Subcutaneous abdominal adipose tissue (tissue), 5 donors: ENCODE data around the gene ZC3H14.

ENCODE experiments used
- H3K27ac ChIP-seq: one replicate; pipeline ENCODE4 v1.7.0; 2013; ENCODE audit warnings: low read depth, mild to moderate bottlenecking, inconsistent platforms, low read length, moderate library complexity
- H3K27me3 ChIP-seq, 5 donors: one replicate each; pipeline ENCODE4 v1.7.0; 2013; ENCODE audit warnings: low read length in 5 of 5, inconsistent platforms in 1 of 5; ENCODE audit not compliant: control insufficient read depth in 5 of 5, insufficient read depth in 4 of 5
- H3K36me3 ChIP-seq, 5 donors: one replicate each; pipeline ENCODE4 v1.7.0; 2013; ENCODE audit warnings: low read length in 5 of 5; ENCODE audit not compliant: control insufficient read depth in 5 of 5, insufficient read depth in 5 of 5
- H3K4me1 ChIP-seq, 5 donors: one replicate each; pipeline ENCODE4 v1.7.0; 2013; ENCODE audit warnings: low read length in 5 of 5, mild to moderate bottlenecking in 3 of 5, moderate library complexity in 1 of 5; ENCODE audit not compliant: control insufficient read depth in 5 of 5, insufficient read depth in 5 of 5
- H3K4me3 ChIP-seq, 5 donors: one replicate each; pipeline ENCODE4 v1.7.0; 2013; ENCODE audit warnings: low read length in 5 of 5, low read depth in 1 of 5
- H3K9ac ChIP-seq, 5 donors: one replicate each; pipeline ENCODE4 v1.7.0; 2013; ENCODE audit warnings: low read length in 5 of 5, mild to moderate bottlenecking in 4 of 5, moderate library complexity in 3 of 5
- H3K9me3 ChIP-seq, 5 donors: one replicate each; pipeline ENCODE4 v1.7.0; 2013; ENCODE audit warnings: low read length in 5 of 5; ENCODE audit not compliant: control insufficient read depth in 5 of 5
- donor health status: healthy.
- donor health status: healthy.
- donor health status: healthy.
- donor health status: healthy.
- donor health status: healthy.

The ZC3H14 gene

GRCh38 chr14:88667555-88668273 is 104.9 kb downstream of the ZC3H14 start:
- H3K4me3 ChIP-seq = no peak overlapping the region
- peak overlapping the region in 1 of 5 donors; percentile 13 for H3K9ac ChIP-seq
- H3K9me3 ChIP-seq = peaks cover 0 to 4% (median 0%) of the 10 kb centered on the region in 5 donors
- H3K36me3 ChIP-seq = no peaks in the 10 kb centered on the region
- H3K27me3 ChIP-seq = peaks cover 0 to 3% (median 0%) of the 10 kb centered on the region in 5 donors
- peaks cover 0 to 11% (median 4%) of the 10 kb centered on the region in 5 donors for H3K4me1 ChIP-seq
- H3K27ac ChIP-seq = no peak overlapping the region

- Histone ChIP-seq H3K27ac (no peak overlapping the region), H3K36me3 (no peaks in the 10 kb centered on the region), H3K4me3 (no peak overlapping the region), H3K27me3 (peaks cover 0 to 3% (median 0%) of the 10 kb centered on the region in 5 donors), H3K4me1 (peaks cover 0 to 11% (median 4%) of the 10 kb centered on the region in 5 donors), H3K9me3 (peaks cover 0 to 4% (median 0%) of the 10 kb centered on the region in 5 donors), H3K9ac (no peak overlapping the region)
Measured at GRCh38 chr14:88668448-88669116, 105.7 kb downstream of the ZC3H14 start.

GRCh38 chr14:88669346-88669745 is 106.5 kb downstream of the ZC3H14 start:
- peaks cover 0 to 11% (median 4%) of the 10 kb centered on the region in 5 donors for H3K4me1 ChIP-seq
- peaks cover 0 to 4% (median 0%) of the 10 kb centered on the region in 5 donors for H3K9me3 ChIP-seq
- H3K4me3 ChIP-seq = no peak overlapping the region
- H3K27me3 ChIP-seq = peaks cover 0 to 3% (median 0%) of the 10 kb centered on the region in 5 donors
- no peak overlapping the region for H3K9ac ChIP-seq
- no peaks in the 10 kb centered on the region for H3K36me3 ChIP-seq
- no peak overlapping the region for H3K27ac ChIP-seq
